ENCODE measurements around the gene C4orf36. TPM values are rescaled to one million over a fixed set of nuclear protein-coding genes. Genes with fewer than 3 reads are reported as not detected.

C4orf36 gene
- total RNA-seq, 1 donor: not detected

DNA sequence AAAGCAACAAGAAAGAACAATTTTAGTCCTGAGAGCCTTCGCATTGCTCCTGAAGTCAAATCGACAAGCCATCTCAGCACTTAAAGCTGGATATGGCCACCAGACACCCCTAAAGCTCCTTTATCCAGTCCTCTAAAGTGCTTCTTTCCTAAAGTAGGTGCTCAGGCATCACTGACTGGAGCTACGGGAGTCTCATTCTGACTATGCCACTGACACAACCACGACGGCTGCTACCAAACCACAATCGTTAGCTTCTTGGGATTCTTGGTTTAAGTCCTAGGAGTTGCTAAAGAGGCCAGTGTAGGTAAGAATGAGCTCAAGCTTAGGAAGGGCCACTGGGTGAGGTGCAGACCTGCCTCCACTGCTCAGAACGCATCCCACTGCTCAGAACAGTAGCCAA is 44.1 kb downstream of the C4orf36 start:
- Histone ChIP-seq H3K4me3 (ENCODE audit: low read length) (no peak overlapping the region), H3K9me3 (ENCODE audit: low read depth, low read length) (no peaks in the 10 kb centered on the region), H3K27me3 (ENCODE audit: insufficient read depth, low read length) (no peaks in the 10 kb centered on the region), H3K4me1 (ENCODE audit: insufficient read depth, low read length) (no peaks in the 10 kb centered on the region)

DNA sequence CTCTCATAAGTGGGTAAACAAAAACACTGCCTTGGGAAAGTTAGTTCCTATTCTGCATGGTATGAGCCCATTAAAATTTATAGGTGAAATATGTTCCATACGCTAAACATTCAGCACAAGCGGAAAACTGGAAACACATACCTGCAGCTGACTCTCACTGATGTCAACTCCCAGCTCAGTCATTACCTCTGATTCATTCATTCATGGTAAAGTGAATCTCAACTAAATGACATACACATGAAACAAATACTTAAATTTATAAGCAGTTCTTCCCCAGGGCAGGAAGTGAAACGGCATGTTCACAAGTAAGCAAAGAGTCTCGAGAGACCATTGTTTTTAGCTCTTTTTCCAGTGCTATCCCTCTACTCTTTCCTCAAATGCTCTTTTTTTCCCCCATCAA is 44.7 kb downstream of the C4orf36 start:
- Histone ChIP-seq H3K4me3 (ENCODE audit: low read length) (no peak overlapping the region), H3K9me3 (ENCODE audit: low read depth, low read length) (no peaks in the 10 kb centered on the region), H3K4me1 (ENCODE audit: insufficient read depth, low read length) (no peaks in the 10 kb centered on the region), H3K27me3 (ENCODE audit: insufficient read depth, low read length) (no peaks in the 10 kb centered on the region)

DNA sequence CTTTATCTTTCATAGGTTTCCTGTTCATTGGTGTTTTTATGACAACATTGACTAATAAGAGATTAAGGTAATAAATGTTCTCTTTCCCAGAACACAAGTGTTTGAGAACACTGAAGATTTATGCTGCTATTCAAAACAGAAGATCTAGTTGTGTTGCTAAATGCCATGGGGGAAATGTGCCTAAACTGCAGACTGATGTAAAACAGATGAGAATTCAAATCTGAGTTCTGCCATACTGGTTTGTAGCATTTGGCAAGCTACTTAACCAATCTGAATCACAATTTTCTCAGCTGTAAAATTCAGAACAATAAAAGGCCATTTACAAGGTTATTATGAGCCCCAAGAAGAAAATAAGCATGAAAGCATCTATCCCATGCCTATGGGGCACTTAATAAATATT is 45.3 kb downstream of the C4orf36 start:
- no peak overlapping the region for H3K4me3 ChIP-seq (ENCODE audit: low read length)
- H3K27me3 ChIP-seq (ENCODE audit: insufficient read depth, low read length): no peaks in the 10 kb centered on the region
- H3K4me1 ChIP-seq (ENCODE audit: insufficient read depth, low read length): no peaks in the 10 kb centered on the region
- no peaks in the 10 kb centered on the region for H3K9me3 ChIP-seq (ENCODE audit: low read depth, low read length)

DNA sequence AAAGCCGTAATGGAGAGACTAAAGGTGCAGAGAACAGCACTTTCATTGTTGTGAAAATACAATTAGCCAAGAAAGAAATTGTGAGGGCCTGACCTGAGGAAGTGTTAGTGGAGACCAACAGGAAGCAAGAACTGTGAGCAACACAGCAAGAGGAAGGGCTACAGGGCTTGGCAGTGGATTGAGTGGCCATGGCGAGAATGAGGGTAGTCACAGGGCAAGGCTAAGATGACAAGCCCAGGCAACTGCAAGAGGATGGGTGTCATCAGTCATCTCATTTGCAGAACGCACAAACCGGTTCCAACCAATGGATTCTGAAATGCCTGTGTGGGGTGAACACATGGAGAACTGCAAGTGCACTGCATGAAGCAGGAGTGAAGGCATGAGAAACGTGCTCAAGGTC is 46.6 kb downstream of the C4orf36 start:
- Histone ChIP-seq H3K4me1 (ENCODE audit: insufficient read depth, low read length) (no peaks in the 10 kb centered on the region), H3K4me3 (ENCODE audit: low read length) (no peak overlapping the region), H3K9me3 (ENCODE audit: low read depth, low read length) (no peaks in the 10 kb centered on the region), H3K27me3 (ENCODE audit: insufficient read depth, low read length) (no peaks in the 10 kb centered on the region)

DNA sequence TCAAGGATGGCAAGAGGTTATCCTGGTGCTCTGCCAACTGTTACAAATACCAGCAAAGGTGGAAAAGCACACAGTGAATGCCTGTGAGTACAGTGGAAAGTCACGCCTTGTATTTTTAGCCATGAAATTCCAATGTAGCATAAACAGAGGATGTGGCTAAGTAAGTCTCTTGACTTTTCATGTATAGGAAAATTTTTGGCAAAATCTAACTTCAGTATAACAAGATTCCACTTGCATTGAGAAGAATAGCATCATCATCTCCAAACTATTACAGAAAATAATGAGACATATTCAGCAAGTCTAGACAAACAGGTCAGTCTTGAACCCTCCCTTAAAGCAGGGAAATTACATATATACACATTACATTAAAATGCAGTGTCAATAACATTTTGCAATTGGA is 50.9 kb downstream of the C4orf36 start:
- Histone ChIP-seq H3K4me1 (ENCODE audit: insufficient read depth, low read length) (no peaks in the 10 kb centered on the region), H3K9me3 (ENCODE audit: low read depth, low read length) (no peaks in the 10 kb centered on the region), H3K4me3 (ENCODE audit: low read length) (no peak overlapping the region), H3K27me3 (ENCODE audit: insufficient read depth, low read length) (no peaks in the 10 kb centered on the region)

DNA sequence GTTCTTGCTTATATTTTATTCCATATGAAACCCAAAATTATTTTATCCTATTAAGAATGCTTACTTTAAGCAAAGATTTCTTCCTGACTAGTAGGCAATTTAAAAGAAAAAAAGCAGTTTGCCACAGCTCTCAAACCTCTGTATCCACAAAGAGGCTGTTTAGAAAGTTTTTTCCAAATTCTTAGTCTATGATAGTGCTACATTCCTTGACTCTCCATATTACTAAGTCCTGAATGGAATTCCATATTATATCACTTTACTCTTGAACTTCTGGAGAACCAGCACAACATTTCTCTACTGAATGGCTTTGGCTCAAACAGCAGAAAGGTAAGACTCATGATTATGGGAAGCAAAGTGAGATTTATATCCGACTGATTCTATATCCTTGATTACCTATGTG is 51.4 kb downstream of the C4orf36 start:
- H3K27me3 ChIP-seq (ENCODE audit: insufficient read depth, low read length): no peaks in the 10 kb centered on the region
- H3K9me3 ChIP-seq (ENCODE audit: low read depth, low read length): no peaks in the 10 kb centered on the region
- no peaks in the 10 kb centered on the region for H3K4me1 ChIP-seq (ENCODE audit: insufficient read depth, low read length)
- no peak overlapping the region for H3K4me3 ChIP-seq (ENCODE audit: low read length)

DNA sequence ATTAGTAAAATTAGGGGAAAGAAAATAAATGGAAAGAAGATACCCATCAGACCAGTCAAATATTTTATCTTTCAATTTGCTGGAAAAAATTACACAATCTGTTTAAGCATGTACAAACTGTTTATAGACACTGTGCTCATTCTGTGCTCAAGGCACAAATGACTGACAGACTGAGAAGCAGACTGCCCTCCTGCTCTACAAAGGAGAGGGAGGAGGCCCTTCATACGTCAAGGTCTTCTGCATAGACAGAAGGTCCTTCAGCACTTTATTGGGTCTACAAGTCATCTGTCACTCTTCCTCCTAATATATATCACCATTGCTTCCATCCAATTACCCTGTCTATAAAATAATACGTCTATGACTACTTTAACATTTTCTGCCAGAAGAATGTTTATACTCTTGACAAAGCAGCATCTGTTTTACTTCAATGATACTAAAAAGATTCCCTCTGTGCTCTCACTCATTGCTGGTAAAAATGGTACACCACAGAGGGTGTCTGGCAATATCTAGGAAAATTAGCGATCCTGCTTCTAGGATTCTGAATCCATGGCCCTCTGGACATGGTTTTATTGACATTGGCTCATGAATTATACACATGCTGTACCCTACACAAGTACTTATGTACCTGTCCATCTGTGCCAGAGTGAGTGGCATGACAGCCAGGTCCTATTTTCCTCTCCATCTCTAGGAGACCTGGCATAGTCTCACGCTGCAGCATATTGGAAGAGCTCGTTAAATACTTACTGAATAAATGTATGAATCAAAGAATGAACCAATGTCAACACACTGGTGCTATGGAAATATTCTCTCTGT is 54.3 kb downstream of the C4orf36 start:
- Histone ChIP-seq H3K4me1 (ENCODE audit: insufficient read depth, low read length) (no peaks in the 10 kb centered on the region), H3K4me3 (ENCODE audit: low read length) (no peak overlapping the region), H3K27me3 (ENCODE audit: insufficient read depth, low read length) (no peaks in the 10 kb centered on the region), H3K9me3 (ENCODE audit: low read depth, low read length) (no peaks in the 10 kb centered on the region)

DNA sequence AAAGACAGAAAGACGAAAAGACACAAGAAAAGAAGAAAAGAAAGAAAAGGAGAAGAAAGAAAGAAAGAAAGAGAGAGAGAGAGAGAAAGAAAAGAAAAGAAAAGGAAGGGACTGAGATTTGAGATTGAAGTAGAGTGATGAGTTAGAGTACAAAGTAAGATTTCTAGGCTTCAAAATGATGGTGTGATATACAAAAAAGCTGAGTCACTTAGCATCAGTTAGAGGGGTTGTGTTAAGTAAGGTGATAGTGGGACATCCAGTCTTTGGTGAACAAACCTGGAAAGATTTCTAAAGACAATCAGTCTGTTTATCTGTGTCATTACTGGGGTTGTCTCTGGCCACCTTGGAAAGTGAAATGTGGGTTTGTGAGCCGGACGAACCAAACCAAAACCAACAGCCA is 56.5 kb downstream of the C4orf36 start:
- no peaks in the 10 kb centered on the region for H3K4me1 ChIP-seq (ENCODE audit: insufficient read depth, low read length)
- H3K9me3 ChIP-seq (ENCODE audit: low read depth, low read length): no peaks in the 10 kb centered on the region
- H3K27me3 ChIP-seq (ENCODE audit: insufficient read depth, low read length): no peaks in the 10 kb centered on the region
- no peak overlapping the region for H3K4me3 ChIP-seq (ENCODE audit: low read length)

DNA sequence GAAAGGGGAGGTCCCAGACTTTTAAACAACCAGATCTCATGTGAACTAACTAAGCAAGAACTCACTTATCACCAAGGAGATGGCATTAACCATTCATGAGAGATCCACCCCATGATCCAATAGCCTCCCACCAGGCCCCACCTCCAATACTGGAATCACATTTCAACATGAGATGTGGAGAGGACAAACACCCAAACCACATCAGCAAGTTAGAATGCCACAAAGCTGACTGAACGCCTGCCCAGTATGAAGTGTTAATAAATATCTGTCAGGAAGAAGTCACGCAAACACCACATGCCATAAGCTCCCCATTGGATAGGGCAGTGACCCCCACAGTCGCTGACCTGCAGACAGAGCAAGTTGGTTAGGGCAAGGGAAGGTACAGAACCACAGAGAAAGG is 57.3 kb downstream of the C4orf36 start:
- H3K4me3 ChIP-seq (ENCODE audit: low read length): no peak overlapping the region
- no peaks in the 10 kb centered on the region for H3K27me3 ChIP-seq (ENCODE audit: insufficient read depth, low read length)

DNA sequence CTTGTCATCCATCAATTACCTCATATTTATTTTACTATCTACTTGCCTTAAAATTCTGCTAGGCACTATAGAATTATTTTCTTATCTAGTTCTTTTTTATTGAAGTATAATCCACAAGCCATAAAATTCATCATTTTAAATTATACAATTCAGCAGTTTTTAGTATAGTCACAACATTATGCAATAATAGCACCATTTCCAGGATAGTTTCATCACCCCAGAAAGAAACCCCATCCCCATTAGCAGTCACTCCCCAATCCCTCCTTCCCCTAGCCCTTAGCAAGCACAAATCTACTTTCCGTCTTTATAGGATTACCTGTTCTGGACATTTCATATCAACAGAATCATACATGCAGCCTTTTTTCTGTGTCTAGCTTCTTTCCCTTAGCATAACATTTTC is 58.6 kb downstream of the C4orf36 start:
- no peaks in the 10 kb centered on the region for H3K9me3 ChIP-seq (ENCODE audit: low read depth, low read length)
- no peak overlapping the region for H3K4me3 ChIP-seq (ENCODE audit: low read length)
- no peaks in the 10 kb centered on the region for H3K27me3 ChIP-seq (ENCODE audit: insufficient read depth, low read length)
- no peaks in the 10 kb centered on the region for H3K4me1 ChIP-seq (ENCODE audit: insufficient read depth, low read length)

More for the DNA sequence above, 57.3 kb downstream of the C4orf36 start:
- Histone ChIP-seq H3K4me1 (ENCODE audit: insufficient read depth, low read length) (no peaks in the 10 kb centered on the region), H3K9me3 (ENCODE audit: low read depth, low read length) (no peaks in the 10 kb centered on the region)

DNA sequence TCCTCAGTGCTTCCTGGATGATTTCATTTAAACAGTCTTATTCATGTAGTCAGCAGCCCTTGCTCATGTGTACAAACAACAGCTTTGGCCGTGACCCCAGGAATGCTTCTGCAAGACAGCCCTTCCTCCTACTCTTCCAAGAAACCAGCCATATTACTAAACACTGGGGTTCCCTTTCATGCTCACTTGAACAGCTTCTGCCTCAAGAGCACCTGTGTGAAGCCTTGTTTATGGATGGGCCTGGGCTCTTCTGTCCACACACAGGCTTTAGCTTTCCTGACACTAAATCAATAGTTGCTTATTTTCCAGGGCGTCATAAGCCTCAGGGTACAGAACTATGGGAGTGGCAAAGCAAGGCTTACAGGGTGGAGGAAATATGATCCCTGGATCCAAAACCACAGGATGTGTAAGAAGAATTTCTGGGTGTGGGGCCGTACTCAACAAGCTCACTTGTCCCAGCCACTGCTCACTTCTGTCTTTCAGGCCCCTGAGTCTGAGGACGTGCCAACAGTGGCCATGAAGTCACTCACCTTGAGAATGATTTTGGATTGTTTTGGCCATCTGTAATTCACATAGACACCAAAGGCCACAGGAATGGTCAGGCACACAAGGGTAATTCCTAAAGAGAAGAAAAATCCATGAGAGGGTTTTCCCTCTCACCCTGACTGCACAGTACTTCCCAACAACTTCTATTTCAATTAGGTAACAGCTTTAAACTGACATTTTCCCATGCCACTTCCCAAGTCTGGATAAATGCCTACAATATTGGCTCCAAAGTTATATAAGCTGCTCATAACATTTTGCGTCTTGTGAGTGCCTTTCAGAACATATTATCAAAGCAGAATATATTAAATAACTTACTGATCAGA is 60.7 kb downstream of the C4orf36 start:
- H3K9me3 ChIP-seq (ENCODE audit: low read depth, low read length): no peaks in the 10 kb centered on the region
- no peaks in the 10 kb centered on the region for H3K27me3 ChIP-seq (ENCODE audit: insufficient read depth, low read length)
- no peaks in the 10 kb centered on the region for H3K4me1 ChIP-seq (ENCODE audit: insufficient read depth, low read length)
- H3K4me3 ChIP-seq (ENCODE audit: low read length): no peak overlapping the region

Other genes with a start within 250 kb of the C4orf36 start
- not detected for gene SLC10A6, start 43.0 kb downstream of the C4orf36 start, total RNA-seq
- 31.7 TPM for gene AFF1, start 42.6 kb upstream of the C4orf36 start, total RNA-seq

Measured in mononuclear cell (primary cell).